ENCODE results near the gene CCRL2. TPM values are rescaled to one million over a fixed set of nuclear protein-coding genes. Genes with fewer than 3 reads are reported as not detected.

Gene CCRL2
- total RNA-seq, 2 experiments from 2014 or later: 3.1 to 3.4 TPM

GRCh38 chr3:46407970-46408369, 911 bp downstream of the CCRL2 start:
- Mint-ChIP-seq H3K4me3 (peak overlapping the region; percentile 85), H3K9me3 (no peaks in the 10 kb centered on the region), H3K27ac (no peak overlapping the region), H3K27me3 (no peaks in the 10 kb centered on the region), H3K4me1 (peaks cover 33% of the 10 kb centered on the region), H3K36me3 (peaks cover 3% of the 10 kb centered on the region)
- no peak for DNase-seq

- no peaks in the 10 kb centered on the region for H3K27me3 Mint-ChIP-seq
- H3K9me3 Mint-ChIP-seq: no peaks in the 10 kb centered on the region
- peaks cover 33% of the 10 kb centered on the region for H3K4me1 Mint-ChIP-seq
- no peak for DNase-seq
- H3K4me3 Mint-ChIP-seq: no peak overlapping the region
- no peak overlapping the region for H3K27ac Mint-ChIP-seq
- H3K36me3 Mint-ChIP-seq: peaks cover 3% of the 10 kb centered on the region
Observed at GRCh38 chr3:46408853-46409252, 1.8 kb downstream of the CCRL2 start.

GRCh38 chr3:46409739-46410489, 2.9 kb downstream of the CCRL2 start:
- Mint-ChIP-seq H3K4me3 (no peak overlapping the region), H3K27ac (peak overlapping the region; percentile 63)

GRCh38 chr3:46410669-46411068, 3.6 kb downstream of the CCRL2 start:
- Mint-ChIP-seq H3K36me3 (peaks cover 3% of the 10 kb centered on the region), H3K4me1 (peaks cover 34% of the 10 kb centered on the region), H3K27me3 (no peaks in the 10 kb centered on the region), H3K27ac (no peak overlapping the region), H3K9me3 (no peaks in the 10 kb centered on the region), H3K4me3 (no peak overlapping the region)
- no peak for DNase-seq

More at GRCh38 chr3:46409739-46410489, 2.9 kb downstream of the CCRL2 start:
- no peak for DNase-seq
- peaks cover 33% of the 10 kb centered on the region for H3K4me1 Mint-ChIP-seq
- no peaks in the 10 kb centered on the region for H3K9me3 Mint-ChIP-seq
- H3K27me3 Mint-ChIP-seq: no peaks in the 10 kb centered on the region
- peaks cover 3% of the 10 kb centered on the region for H3K36me3 Mint-ChIP-seq

- Mint-ChIP-seq H3K36me3 (peaks cover 3% of the 10 kb centered on the region), H3K4me1 (peaks cover 40% of the 10 kb centered on the region), H3K9me3 (no peaks in the 10 kb centered on the region), H3K4me3 (no peak overlapping the region), H3K27ac (no peak overlapping the region), H3K27me3 (no peaks in the 10 kb centered on the region)
- DNase-seq: no peak
Observed at GRCh38 chr3:46411271-46411670, 4.2 kb downstream of the CCRL2 start.

- Mint-ChIP-seq H3K27me3 (no peaks in the 10 kb centered on the region), H3K4me1 (peaks cover 35% of the 10 kb centered on the region), H3K9me3 (no peaks in the 10 kb centered on the region), H3K4me3 (no peak overlapping the region), H3K36me3 (peaks cover 3% of the 10 kb centered on the region), H3K27ac (no peak overlapping the region)
- no peak for DNase-seq
Observed at GRCh38 chr3:46412786-46413298, 5.8 kb downstream of the CCRL2 start.

- peaks cover under 1% of the 10 kb centered on the region for H3K36me3 Mint-ChIP-seq
- peaks cover 27% of the 10 kb centered on the region for H3K4me1 Mint-ChIP-seq
- H3K9me3 Mint-ChIP-seq: no peaks in the 10 kb centered on the region
- no peaks in the 10 kb centered on the region for H3K27me3 Mint-ChIP-seq
- no peak overlapping the region for H3K4me3 Mint-ChIP-seq
- no peak for DNase-seq
- H3K27ac Mint-ChIP-seq: no peak overlapping the region
Observed at GRCh38 chr3:46413951-46414350, 6.9 kb downstream of the CCRL2 start.

GRCh38 chr3:46414739-46415138, 7.7 kb downstream of the CCRL2 start:
- no peak overlapping the region for H3K27ac Mint-ChIP-seq
- no peaks in the 10 kb centered on the region for H3K36me3 Mint-ChIP-seq
- no peak for DNase-seq
- H3K9me3 Mint-ChIP-seq: no peaks in the 10 kb centered on the region
- peaks cover 22% of the 10 kb centered on the region for H3K4me1 Mint-ChIP-seq
- no peak overlapping the region for H3K4me3 Mint-ChIP-seq
- H3K27me3 Mint-ChIP-seq: no peaks in the 10 kb centered on the region

- H3K27ac Mint-ChIP-seq: peak overlapping the region; percentile 62
- H3K4me3 Mint-ChIP-seq: no peak overlapping the region
- peak; percentile 37 for DNase-seq
- H3K27me3 Mint-ChIP-seq: no peaks in the 10 kb centered on the region
- H3K9me3 Mint-ChIP-seq: no peaks in the 10 kb centered on the region
- H3K4me1 Mint-ChIP-seq: peaks cover 17% of the 10 kb centered on the region
- H3K36me3 Mint-ChIP-seq: no peaks in the 10 kb centered on the region
Observed at GRCh38 chr3:46416125-46416810, 9.2 kb downstream of the CCRL2 start.

GRCh38 chr3:46416811-46417510, 9.9 kb downstream of the CCRL2 start:
- Mint-ChIP-seq H3K27ac (peak overlapping the region; percentile 62), H3K27me3 (no peaks in the 10 kb centered on the region), H3K36me3 (no peaks in the 10 kb centered on the region), H3K9me3 (no peaks in the 10 kb centered on the region), H3K4me3 (no peak overlapping the region), H3K4me1 (peaks cover 19% of the 10 kb centered on the region)
- DNase-seq: no peak

GRCh38 chr3:46417841-46418611, 11.0 kb downstream of the CCRL2 start:
- Mint-ChIP-seq H3K36me3 (no peaks in the 10 kb centered on the region), H3K27me3 (no peaks in the 10 kb centered on the region), H3K4me3 (no peak overlapping the region), H3K9me3 (no peaks in the 10 kb centered on the region), H3K27ac (no peak overlapping the region), H3K4me1 (peaks cover 19% of the 10 kb centered on the region)
- no peak for DNase-seq

GRCh38 chr3:46419816-46420215, 12.8 kb downstream of the CCRL2 start:
- Mint-ChIP-seq H3K27ac (no peak overlapping the region), H3K36me3 (no peaks in the 10 kb centered on the region), H3K27me3 (no peaks in the 10 kb centered on the region), H3K4me1 (peaks cover 19% of the 10 kb centered on the region), H3K9me3 (no peaks in the 10 kb centered on the region), H3K4me3 (no peak overlapping the region)
- no peak for DNase-seq

GRCh38 chr3:46420931-46421330, 13.9 kb downstream of the CCRL2 start:
- no peaks in the 10 kb centered on the region for H3K9me3 Mint-ChIP-seq
- no peak overlapping the region for H3K4me3 Mint-ChIP-seq
- H3K27me3 Mint-ChIP-seq: no peaks in the 10 kb centered on the region
- H3K4me1 Mint-ChIP-seq: peaks cover 16% of the 10 kb centered on the region
- DNase-seq: no peak
- no peak overlapping the region for H3K27ac Mint-ChIP-seq
- no peaks in the 10 kb centered on the region for H3K36me3 Mint-ChIP-seq

GRCh38 chr3:46422617-46423016, 15.6 kb downstream of the CCRL2 start:
- DNase-seq: no peak
- no peak overlapping the region for H3K27ac Mint-ChIP-seq
- H3K27me3 Mint-ChIP-seq: no peaks in the 10 kb centered on the region
- H3K9me3 Mint-ChIP-seq: no peaks in the 10 kb centered on the region
- H3K4me3 Mint-ChIP-seq: no peak overlapping the region
- H3K36me3 Mint-ChIP-seq: no peaks in the 10 kb centered on the region
- peaks cover 9% of the 10 kb centered on the region for H3K4me1 Mint-ChIP-seq

Data from activated naive CD8-positive, alpha-beta T cell treated with anti-CD3 and anti-CD28 coated beads for 36 hours (primary cell).